COLO829 (cell line): ENCODE data around the gene POU6F2.
"Not testable (repeated sequence)": the region's sequence is repeated elsewhere in the genome, so short reads cannot be mapped to it uniquely, and the experiment has no call there.

ENCODE experiments used
- DNase-seq: peaks from one replicate; pipeline ENCODE4 v3.0.0; 2012; ENCODE audit warnings: low spot score

POU6F2 gene

GRCh38 chr7:39356172-39356925 lies 378.6 kb downstream of the POU6F2 start:
- DNase-seq, result no peak

DNA sequence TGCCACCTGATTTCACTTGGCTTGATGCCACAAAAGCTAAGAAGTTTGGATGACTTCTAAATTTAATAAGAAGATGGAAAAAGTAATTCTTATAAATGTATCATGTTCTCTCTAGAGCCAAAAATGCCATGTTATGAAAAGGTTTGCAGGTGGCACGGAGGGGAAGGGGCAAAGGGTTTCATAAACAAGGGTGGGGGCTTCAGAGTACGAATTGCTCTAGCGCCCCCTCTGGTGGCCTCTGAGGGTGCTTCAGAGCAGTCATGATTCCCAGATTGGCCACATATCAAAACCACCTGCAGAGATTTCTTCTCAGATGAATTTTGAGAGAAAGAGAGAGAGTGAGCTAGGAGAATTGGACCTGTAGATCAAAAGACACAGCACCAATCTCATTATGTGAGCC lies 379.9 kb downstream of the POU6F2 start:
- no peak for DNase-seq

DNA sequence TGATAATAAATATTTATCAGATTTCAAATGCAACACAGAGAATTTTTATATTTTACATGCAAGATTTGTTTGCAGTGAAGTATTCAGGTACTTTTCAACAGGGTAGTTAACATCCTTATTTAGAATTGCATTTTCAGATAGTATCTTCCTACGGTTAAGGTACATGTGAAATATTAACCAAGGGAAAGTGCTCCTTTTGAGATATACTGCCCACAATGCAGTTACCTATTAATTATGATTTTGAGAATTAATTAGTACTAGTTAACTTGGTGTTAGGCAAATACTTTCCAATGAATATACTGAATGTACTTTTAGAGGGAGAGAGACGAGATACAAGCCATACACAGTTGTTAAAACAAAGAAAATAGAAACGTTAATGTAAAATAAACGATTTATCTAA lies 382.3 kb downstream of the POU6F2 start:
- no peak for DNase-seq

DNA sequence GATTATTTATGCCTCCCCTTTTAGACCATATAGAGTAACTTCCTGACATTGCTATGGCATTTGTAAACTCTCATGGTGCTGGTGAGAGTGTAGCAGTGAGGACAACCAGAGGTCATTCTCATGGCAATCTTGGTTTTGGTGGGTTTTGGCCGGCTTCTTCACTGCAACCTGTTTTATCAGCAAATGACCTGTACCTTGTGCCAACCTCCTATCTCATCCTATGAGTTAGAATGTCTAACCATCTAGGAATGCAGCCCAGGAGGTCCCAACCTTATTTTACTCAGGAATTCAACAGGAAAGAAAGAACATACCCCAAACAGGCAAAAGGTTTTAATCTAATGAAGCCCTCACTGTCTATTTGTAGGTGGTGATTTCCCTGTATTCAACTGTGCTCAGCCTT lies 383.1 kb downstream of the POU6F2 start:
- no peak for DNase-seq

DNA sequence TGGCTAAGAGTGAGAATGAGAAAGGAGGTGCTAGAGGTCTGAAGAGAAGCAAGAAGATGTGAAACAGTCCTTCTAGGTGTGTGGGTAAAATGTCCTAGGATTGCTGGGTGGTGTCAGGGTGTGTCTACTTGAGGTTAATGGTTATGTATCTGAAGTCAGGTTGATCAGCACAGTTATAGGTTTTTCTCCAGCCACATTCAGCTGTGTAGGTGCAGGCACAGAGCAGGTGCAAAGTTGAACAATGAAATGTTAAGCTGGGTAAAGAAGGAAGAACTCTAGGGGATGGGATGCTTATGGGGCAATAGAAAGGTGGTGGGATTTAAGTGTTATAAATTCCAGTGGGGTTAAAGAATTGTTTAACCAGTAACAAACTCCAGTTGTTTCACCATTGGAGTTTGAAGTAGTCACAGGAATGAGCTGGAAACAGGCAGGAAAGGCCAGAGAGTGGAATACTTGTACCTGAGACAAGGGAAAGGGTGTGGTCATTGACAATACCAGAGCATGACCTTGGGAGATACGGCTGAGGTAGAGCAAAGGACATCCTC lies 388.1 kb downstream of the POU6F2 start:
- no peak for DNase-seq

DNA sequence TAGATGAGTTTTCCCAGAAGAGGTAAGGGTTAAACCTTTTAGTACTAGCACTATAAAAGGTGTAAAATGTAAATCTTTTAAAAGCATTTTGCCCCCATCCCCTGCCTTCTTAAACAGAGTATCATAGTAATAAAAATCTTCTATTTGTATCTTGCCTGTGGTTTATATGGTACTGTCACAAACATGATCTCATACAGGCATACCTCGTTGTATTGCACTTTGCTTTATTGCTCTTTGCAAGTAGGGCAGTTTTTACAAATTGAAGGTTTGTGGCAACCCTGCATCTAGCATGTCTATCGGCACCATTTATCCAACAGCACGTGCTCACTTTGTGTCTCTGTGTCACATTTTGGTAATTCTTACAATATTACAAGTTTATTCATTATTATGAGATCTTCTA lies 389.7 kb downstream of the POU6F2 start:
- no peak for DNase-seq

GRCh38 chr7:39367943-39368342 lies 390.2 kb downstream of the POU6F2 start:
- no peak for DNase-seq

GRCh38 chr7:39372383-39372782 lies 394.7 kb downstream of the POU6F2 start:
- DNase-seq, result no peak

GRCh38 chr7:39374436-39375040 lies 396.8 kb downstream of the POU6F2 start:
- no peak for DNase-seq

GRCh38 chr7:39375047-39375873 lies 397.6 kb downstream of the POU6F2 start:
- DNase-seq, result no peak

DNA sequence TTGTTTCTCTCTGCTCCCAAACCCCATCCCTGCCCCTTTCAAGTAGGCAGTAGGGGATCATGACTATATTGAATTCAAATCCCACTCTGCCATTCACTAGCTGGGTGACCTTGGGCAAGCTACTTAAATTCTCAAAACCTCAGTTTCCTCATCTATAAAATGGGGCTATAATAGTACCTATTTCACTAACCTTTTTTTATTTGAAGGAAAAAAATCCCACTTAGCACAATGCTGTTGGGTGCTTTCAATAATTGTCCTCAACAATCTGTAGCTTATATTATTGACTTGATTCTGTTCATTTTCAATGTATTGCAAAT lies 398.1 kb downstream of the POU6F2 start:
- DNase-seq, result no peak

- not testable (repeated sequence) for DNase-seq
Measured at GRCh38 chr7:39376881-39377280, 399.2 kb downstream of the POU6F2 start.

- peak; percentile 67 for DNase-seq
Measured at GRCh38 chr7:39379416-39379815, 401.7 kb downstream of the POU6F2 start.

DNA sequence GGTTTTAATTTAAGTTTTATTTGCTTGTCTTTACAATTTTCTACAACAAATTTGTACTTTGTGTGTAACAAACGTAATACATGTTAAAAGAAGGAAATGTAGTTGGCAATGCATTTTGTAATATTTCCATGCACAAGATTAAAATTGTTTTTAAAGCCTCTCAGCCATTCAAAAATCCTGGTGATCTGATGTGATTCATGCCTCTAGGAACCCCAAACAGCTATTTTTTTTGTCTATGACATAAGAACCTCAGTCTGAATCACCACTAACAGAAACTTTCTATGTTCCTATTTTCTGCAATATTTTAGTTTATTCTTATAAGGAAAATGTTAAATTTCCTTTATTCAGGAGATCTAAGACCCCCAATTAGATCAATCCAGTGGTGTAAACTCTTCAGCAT lies 405.4 kb downstream of the POU6F2 start:
- DNase-seq, result no peak

DNA sequence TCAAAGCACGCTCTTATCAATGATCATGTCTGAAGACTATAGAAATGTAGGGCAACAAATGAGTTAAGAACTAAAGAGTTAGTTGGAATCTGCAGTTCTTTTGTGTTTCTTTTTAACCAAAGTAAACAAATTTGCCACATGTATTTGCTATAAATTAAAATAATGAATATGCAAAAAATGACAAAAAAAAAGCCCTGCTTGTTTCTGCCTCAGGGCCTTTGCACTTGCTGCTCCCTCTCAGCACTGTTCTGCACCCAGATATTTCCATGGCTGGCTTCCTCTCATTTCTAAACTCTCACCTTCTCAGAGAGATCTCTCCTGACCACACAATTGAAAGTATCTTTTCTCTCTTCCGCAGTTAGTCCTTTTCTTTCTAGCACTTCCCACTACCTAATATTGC lies 406.7 kb downstream of the POU6F2 start:
- DNase-seq, result no peak

DNA sequence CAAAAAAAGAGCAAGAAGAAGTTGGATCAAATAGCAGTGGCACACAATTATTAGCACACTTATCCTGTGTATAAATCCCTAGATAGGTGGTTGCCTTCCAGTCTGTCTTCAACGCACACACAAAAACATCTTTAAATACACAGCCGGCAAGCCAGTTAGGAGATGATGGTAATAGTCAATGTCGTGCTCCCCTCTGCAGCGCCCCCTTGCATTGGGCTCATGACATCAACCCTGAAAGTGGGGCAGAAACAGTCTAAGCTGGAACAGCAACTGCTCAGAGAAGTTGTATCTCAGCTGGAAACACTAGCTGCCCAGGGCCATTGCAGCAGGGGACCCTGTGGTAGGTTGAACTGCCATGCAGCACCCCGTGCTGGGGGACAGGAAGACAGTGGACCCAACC lies 409.0 kb downstream of the POU6F2 start:
- no peak for DNase-seq

DNA sequence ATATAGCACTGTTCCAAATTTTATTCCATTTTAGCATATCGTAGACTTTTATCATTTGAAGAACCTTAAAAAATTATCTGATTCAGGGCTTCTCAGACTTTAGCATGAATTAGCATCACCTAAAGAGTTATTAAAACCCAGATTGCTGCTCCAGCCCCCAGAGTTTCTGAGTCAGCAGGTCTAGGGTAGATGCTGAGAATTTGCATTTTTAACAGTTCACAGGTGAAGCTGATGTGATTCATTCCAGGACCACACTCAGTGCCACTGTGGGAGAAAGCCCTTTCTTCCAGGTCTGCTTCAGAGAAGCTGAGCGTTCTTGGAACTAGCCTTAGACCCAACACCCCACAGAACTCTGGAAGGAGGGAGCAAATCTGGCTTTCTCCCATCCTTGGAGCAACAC lies 414.4 kb downstream of the POU6F2 start:
- DNase-seq, result no peak

DNA sequence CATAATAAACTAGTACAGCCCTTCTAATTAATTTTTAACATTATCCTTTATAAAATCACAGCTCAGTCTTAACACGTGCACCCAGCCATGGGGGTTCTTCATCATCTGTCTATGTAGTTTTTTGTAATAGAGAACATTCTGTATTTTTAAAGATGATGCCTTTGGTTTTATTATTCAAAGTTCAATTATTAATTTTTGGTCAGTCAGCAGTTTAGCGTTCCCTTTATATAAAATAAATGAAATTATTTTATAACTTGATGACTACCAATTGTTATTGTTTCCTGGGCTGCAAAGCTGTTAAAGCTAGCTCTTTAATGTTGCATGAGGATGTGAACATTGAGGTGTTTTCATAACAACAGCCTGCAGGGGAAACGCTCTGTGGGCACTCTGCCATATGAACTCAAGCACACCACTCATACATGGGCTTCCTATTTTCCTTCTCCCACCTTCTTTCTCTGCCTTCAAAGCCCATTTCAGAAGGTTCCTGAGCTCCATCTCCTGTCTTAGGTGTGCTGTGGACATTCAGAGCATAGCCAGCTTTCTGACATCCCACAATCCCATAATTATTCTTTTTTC lies 416.5 kb downstream of the POU6F2 start:
- DNase-seq, result no peak

- no peak for DNase-seq
Measured at GRCh38 chr7:39399458-39399857, 421.7 kb downstream of the POU6F2 start.

DNA sequence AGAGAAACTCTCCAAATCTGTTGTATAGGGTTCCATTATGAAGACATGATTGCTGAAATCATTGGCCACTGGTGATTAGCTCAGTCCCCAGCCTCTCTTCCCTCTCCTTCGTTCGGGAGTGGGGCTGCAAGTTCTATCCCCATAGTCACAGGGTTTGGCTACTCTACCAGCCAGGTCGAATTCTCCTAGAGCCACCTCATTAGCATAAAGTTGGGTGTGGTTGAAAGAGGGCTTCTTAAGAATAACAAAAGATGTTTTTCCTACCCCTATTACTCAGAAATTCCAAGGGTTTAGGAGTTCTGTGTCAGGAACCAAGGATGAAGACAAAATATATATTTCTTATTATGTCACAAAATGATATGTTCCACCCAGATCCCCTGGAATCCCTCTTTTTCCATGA lies 422.3 kb downstream of the POU6F2 start:
- DNase-seq, result no peak

GRCh38 chr7:39400836-39401235 lies 423.1 kb downstream of the POU6F2 start:
- DNase-seq, result no peak

DNA sequence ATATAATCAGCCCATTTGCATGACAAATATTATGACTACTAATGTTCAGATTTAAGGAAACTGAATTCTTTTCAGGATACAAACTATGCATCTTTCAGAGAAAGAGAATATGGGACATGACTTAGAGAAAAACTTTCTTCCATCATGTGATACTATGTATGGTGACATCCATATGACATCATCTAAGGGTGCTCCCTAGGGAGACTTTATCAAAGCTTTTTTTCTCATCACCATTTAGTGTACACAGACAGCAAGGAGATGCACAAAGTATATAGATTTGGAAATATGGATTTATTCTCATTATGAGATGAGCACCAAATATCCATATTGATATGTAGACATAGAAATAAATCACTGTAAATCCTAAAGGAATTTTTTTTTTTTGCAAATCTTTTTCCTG lies 424.3 kb downstream of the POU6F2 start:
- no peak for DNase-seq

- DNase-seq, result no peak
Measured at GRCh38 chr7:39404907-39405306, 427.2 kb downstream of the POU6F2 start.
